GM12864 (cell line): ENCODE measurements around the gene PRKACA.
A peak's percentile ranks its signal among the peaks of the same experiment; 100 is the strongest.

Experiments used
- DNase-seq: peaks from one replicate; pipeline ENCODE4 v3.0.0-alpha.2; 2011; ENCODE audit warnings: low read depth
- H3K4me3 ChIP-seq: 2 replicates; pipeline ENCODE4 v1.5.1; 2011; ENCODE audit warnings: mild to moderate bottlenecking, low read depth, low read length, control low read depth
- TF ChIP-seq, protein P1 (sequence below): IDR thresholded peaks from 2 replicates; pipeline ENCODE4 v1.5.1; 2011; ENCODE audit warnings: low read depth, mild to moderate bottlenecking, moderate library complexity, low read length, control low read depth, inconsistent platforms; ENCODE audit errors: missing control alignments

PRKACA gene

DNA sequence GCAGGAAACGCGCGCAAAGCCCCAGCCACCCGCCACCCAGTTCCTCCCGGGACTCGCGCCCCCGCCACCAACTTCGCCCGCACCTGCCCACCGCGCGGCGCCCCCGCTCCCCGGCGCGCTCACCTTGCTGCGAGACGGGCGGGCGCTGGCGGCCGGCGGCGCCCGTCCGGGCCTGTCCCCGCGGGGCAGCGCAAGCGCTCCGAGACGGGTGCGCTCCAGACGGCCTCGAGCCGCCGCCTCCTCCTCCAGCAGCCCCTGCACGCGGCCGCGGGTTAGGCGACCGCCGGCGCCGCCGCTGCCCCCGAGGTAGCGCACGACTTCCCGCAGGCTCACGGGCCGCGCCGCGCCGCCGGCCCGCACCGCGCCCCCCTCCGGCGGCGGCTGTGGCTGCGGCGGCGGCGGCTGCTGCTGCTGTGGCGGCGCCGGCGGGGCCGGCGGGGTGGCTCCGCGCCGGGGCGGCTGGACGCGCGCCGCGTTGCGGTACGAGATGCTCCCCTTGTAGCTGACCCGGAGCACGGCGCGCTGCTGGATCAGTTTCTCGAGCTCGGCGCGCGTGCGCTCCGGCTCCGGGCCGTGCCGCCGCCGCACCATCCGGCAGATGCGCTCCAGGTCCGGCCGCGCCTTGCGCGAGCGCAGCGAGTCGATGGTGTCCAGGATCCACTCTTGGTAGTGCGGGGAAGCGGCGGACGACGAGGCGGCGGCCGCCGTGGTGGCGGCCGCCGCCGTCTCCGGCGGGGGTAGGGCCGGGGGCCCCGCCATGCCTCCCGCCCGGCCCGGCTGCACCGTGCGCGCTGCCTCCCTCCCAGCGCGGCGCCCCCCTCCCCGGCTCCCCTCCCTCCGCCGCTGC is 27.7 kb downstream of the PRKACA start:
- peak overlapping the region; percentile 62 for H3K4me3 ChIP-seq
- no peak for DNase-seq
- TF ChIP-seq, protein P1, sequence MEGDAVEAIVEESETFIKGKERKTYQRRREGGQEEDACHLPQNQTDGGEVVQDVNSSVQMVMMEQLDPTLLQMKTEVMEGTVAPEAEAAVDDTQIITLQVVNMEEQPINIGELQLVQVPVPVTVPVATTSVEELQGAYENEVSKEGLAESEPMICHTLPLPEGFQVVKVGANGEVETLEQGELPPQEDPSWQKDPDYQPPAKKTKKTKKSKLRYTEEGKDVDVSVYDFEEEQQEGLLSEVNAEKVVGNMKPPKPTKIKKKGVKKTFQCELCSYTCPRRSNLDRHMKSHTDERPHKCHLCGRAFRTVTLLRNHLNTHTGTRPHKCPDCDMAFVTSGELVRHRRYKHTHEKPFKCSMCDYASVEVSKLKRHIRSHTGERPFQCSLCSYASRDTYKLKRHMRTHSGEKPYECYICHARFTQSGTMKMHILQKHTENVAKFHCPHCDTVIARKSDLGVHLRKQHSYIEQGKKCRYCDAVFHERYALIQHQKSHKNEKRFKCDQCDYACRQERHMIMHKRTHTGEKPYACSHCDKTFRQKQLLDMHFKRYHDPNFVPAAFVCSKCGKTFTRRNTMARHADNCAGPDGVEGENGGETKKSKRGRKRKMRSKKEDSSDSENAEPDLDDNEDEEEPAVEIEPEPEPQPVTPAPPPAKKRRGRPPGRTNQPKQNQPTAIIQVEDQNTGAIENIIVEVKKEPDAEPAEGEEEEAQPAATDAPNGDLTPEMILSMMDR, result peak; percentile 6

DNA sequence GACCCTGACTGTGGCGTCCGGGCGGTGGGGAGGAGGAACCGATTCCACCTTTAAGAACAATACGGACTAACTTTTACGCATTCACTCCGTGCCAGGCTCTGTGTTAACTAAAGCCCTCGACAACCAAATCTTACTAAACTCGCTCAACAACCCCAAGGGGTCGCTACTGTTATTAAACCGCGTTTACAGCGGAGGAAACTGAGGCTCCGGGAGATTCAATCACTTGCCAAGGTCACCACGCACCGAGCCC is 28.2 kb downstream of the PRKACA start:
- H3K4me3 ChIP-seq, result peak overlapping the region; percentile 62
- DNase-seq, result no peak
- TF ChIP-seq, protein P1, result peak; percentile 31

DNA sequence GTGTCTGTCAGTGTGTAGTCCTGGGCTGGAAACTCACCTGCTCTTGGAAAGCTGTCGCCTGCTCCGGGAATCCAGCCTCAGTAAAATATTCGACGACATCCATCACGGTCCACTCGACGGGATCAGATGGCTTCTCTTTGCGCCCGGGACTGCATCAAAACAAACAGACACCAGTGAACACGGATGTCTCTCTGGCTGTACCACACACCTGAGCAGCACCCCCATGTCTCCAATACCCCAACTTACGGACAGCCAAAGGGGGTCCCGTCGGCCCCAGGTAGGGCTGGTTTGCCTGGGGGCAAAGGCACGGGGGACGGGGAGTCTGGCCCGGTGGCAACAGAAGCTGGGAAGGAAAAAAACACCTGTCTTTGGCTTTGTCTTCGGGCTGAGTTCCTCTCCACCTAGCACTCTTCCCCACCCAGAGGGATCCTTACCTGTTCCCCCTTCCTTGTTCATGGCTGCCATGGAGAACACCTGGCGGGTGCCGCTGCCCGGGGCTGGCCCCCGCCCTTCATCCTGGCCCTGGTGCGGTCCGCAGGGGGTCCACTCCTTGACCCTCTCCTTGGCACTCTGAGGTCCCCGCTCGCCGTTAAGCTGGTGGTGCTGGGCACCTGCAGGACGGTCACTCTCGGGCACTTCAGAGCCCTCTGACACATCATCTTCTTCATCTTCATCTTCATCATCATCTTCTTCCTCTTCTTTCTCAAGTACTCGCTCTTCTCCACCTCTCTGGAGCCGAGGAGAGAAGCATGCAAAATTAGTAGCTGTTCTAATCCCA is 28.7 kb downstream of the PRKACA start:
- no peak for DNase-seq
- TF ChIP-seq, protein P1, result no peak
- peak overlapping the region; percentile 62 for H3K4me3 ChIP-seq

DNA sequence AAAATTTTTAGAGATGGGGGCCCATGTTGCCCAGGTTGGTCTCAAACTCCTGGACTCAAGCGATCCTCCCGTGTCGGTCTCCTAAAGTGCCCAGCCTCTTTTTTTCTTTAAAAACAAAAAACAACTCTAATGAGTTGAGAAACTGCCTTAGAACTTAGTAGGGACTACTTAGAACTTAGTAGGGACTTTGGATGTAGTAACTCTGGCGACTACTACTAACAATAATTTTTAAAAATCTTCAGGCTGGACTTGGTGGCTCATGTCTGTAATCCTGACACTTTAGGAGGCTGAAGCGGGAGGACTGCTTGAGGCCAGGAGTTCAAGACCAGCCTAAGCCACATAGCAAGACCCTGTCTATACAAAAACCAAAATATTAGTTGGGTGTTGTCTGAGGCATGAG is 31.5 kb downstream of the PRKACA start:
- no peak overlapping the region for H3K4me3 ChIP-seq
- no peak for DNase-seq
- TF ChIP-seq, protein P1, result no peak

DNA sequence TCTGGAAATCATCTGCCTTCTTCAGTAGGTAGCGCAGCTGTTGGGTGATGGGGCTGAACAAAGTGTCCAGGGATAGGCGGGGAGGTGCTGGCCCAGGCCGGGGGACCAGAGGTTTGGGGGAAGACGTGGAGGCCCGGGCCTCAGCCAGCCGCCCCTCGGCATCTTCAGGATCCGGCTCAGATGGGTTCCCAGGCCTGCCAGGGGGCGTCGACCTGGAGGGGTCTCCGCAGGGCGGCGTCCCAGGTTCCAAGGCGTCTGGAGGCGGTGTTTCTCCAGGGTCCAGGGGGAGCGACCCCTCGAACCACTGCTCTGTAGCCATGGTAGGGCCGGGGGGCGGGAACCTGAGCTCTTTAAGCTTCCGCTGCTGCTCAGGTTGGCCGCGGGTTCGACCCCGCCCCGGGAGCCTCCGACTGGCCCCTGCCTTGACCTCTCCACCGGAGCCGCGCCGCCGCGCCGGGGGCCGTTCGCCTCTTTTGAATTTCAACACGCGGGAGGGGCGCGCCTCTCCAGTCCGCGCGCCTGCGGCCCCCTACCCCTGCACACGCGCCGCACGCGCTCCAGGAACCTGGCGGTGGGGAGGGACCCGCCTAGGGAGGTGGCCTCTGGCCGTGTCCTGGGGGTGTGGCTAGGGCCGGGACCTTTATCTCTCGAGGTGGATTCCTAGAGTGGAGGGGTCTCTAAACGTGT is 32.1 kb downstream of the PRKACA start, which contains the start of gene C19orf67:
Gene C19orf67 (minus strand): TSS at position 475 of the 687 bp plus-strand sequence. CDS start 156 bp downstream, at position 319.
- H3K4me3 ChIP-seq, result no peak within 1 kb of the TSS
- DNase-seq, result no peak
- TF ChIP-seq, protein P1, result no peak

DNA sequence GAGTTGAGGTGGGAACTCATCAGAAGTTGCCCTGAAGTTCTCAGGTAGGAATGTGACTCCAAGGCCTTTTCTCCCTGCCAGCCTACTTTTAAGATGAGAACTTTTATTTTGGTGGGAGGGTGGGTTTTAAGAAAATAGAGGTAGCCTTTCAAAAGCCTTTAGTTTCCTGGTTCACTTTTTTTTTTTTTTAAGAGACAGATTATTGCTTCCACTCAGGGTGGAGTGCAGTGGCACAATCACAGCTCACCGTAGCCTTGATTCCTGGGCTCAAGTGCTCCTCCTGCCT is 34.9 kb downstream of the PRKACA start:
- DNase-seq, result no peak
- TF ChIP-seq, protein P1, result no peak
- peak overlapping the region; percentile 75; the same call in 1 of the 2 replicates for H3K4me3 ChIP-seq
